ENCODE measurements around the gene GPR135. TPM values are rescaled to one million over a fixed set of nuclear protein-coding genes. Genes with fewer than 3 reads are reported as not detected.

GPR135 gene
- total and polyA plus RNA-seq, 4 donors, result 0.22 to 2.9 (median 0.44) TPM

GRCh38 chr14:59492384-59492783, 27.2 kb upstream of the GPR135 start:
- H3K9ac ChIP-seq (ENCODE audit: low read depth in 1 of 2, low read length in 2 of 2), result no peak overlapping the region
- H3K27ac ChIP-seq (ENCODE audit: low read depth in 1 of 2, low read length in 2 of 2), result no peak overlapping the region
- DNase-seq (ENCODE audit: low spot score), result no peak
- TF ChIP-seq TAF1 (conservative IDR thresholded peaks at IDR 0.05), result no peak
- TF ChIP-seq SP1 (IDR thresholded peaks at IDR 0.05), result no peak
- no peak for TF ChIP-seq ZBTB33 (IDR thresholded peaks at IDR 0.05)
- TF ChIP-seq, protein P1, sequence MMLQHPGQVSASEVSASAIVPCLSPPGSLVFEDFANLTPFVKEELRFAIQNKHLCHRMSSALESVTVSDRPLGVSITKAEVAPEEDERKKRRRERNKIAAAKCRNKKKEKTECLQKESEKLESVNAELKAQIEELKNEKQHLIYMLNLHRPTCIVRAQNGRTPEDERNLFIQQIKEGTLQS (IDR thresholded peaks at IDR 0.05), result no peak
- no peak for TF ChIP-seq HNF4A (conservative IDR thresholded peaks at IDR 0.05)
- no peak for TF ChIP-seq RAD21 (IDR thresholded peaks at IDR 0.05)
- TF ChIP-seq HNF4G (IDR thresholded peaks at IDR 0.05), result no peak
- TF ChIP-seq FOXA1 (IDR thresholded peaks at IDR 0.05), result no peak
- TF ChIP-seq, protein P2, sequence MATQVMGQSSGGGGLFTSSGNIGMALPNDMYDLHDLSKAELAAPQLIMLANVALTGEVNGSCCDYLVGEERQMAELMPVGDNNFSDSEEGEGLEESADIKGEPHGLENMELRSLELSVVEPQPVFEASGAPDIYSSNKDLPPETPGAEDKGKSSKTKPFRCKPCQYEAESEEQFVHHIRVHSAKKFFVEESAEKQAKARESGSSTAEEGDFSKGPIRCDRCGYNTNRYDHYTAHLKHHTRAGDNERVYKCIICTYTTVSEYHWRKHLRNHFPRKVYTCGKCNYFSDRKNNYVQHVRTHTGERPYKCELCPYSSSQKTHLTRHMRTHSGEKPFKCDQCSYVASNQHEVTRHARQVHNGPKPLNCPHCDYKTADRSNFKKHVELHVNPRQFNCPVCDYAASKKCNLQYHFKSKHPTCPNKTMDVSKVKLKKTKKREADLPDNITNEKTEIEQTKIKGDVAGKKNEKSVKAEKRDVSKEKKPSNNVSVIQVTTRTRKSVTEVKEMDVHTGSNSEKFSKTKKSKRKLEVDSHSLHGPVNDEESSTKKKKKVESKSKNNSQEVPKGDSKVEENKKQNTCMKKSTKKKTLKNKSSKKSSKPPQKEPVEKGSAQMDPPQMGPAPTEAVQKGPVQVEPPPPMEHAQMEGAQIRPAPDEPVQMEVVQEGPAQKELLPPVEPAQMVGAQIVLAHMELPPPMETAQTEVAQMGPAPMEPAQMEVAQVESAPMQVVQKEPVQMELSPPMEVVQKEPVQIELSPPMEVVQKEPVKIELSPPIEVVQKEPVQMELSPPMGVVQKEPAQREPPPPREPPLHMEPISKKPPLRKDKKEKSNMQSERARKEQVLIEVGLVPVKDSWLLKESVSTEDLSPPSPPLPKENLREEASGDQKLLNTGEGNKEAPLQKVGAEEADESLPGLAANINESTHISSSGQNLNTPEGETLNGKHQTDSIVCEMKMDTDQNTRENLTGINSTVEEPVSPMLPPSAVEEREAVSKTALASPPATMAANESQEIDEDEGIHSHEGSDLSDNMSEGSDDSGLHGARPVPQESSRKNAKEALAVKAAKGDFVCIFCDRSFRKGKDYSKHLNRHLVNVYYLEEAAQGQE (IDR thresholded peaks at IDR 0.05), result no peak
- no peak for TF ChIP-seq YY1 (IDR thresholded peaks at IDR 0.05)
- no peak for TF ChIP-seq NR2F2 (IDR thresholded peaks at IDR 0.05)
- TF ChIP-seq RXRA (IDR thresholded peaks at IDR 0.05), result no peak
- TF ChIP-seq, protein P3, sequence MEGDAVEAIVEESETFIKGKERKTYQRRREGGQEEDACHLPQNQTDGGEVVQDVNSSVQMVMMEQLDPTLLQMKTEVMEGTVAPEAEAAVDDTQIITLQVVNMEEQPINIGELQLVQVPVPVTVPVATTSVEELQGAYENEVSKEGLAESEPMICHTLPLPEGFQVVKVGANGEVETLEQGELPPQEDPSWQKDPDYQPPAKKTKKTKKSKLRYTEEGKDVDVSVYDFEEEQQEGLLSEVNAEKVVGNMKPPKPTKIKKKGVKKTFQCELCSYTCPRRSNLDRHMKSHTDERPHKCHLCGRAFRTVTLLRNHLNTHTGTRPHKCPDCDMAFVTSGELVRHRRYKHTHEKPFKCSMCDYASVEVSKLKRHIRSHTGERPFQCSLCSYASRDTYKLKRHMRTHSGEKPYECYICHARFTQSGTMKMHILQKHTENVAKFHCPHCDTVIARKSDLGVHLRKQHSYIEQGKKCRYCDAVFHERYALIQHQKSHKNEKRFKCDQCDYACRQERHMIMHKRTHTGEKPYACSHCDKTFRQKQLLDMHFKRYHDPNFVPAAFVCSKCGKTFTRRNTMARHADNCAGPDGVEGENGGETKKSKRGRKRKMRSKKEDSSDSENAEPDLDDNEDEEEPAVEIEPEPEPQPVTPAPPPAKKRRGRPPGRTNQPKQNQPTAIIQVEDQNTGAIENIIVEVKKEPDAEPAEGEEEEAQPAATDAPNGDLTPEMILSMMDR (IDR thresholded peaks at IDR 0.05; ENCODE audit: low read depth, low read length, missing input control), result no peak
- no peak for TF ChIP-seq EGR1 (IDR thresholded peaks at IDR 0.05; ENCODE audit: low read depth in 2 of 2)
- TF ChIP-seq MAX (IDR thresholded peaks at IDR 0.05), result no peak
- TF ChIP-seq GABPA (IDR thresholded peaks at IDR 0.05 in 1 of 2, conservative IDR thresholded peaks at IDR 0.05 in 1 of 2), result no peak
- 89% methylated on average over 1 of the region's 1 CpG for WGBS
- no peaks in the 10 kb centered on the region for H3K27me3 ChIP-seq (ENCODE audit: control insufficient read depth in 4 of 4, insufficient read depth in 4 of 4, low read length in 3 of 4)
- H3K4me1 ChIP-seq (ENCODE audit: control insufficient read depth in 4 of 4, insufficient read depth in 4 of 4, low read length in 3 of 4), result peaks cover 0 to 4% (median 0%) of the 10 kb centered on the region in 4 donors
- peaks cover 2 to 66% (median 26%) of the 10 kb centered on the region in 4 donors for H3K36me3 ChIP-seq (ENCODE audit: control insufficient read depth in 4 of 4, insufficient read depth in 3 of 4, low read depth in 1 of 4, low read length in 3 of 4)
- H3K9me3 ChIP-seq (ENCODE audit: control insufficient read depth in 4 of 4, low read length in 3 of 4), result no peaks in the 10 kb centered on the region
- H3K4me3 ChIP-seq (ENCODE audit: low read depth in 1 of 3, low read length in 3 of 3), result no peak overlapping the region

DNA sequence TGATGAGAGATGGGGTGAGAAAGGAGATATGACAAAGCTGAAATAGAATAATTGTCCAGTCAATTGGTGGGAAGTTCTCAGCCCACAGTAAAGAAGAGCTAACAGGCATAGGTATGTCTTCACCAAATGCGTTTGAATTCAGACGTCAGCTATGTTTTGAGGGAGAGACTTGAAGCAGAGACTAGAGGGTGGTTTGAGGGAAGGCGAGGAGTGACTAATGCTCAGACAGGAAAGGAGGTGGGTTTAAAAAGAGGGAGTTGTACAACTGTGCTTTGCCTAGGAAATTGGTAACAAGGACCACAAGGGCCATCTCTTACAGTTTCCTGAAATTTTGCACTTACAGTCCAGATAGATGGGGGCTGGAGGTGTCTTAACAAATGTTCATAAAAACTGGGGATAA, 25.6 kb upstream of the GPR135 start:
- no peak overlapping the region for H3K9ac ChIP-seq (ENCODE audit: low read depth in 1 of 2, low read length in 2 of 2)
- H3K9me3 ChIP-seq (ENCODE audit: control insufficient read depth in 4 of 4, low read length in 3 of 4), result no peaks in the 10 kb centered on the region
- H3K36me3 ChIP-seq (ENCODE audit: control insufficient read depth in 4 of 4, insufficient read depth in 3 of 4, low read depth in 1 of 4, low read length in 3 of 4), result peaks cover 2 to 57% (median 26%) of the 10 kb centered on the region in 4 donors
- peaks cover 0 to 11% (median 3%) of the 10 kb centered on the region in 4 donors for H3K4me1 ChIP-seq (ENCODE audit: control insufficient read depth in 4 of 4, insufficient read depth in 4 of 4, low read length in 3 of 4)
- TF ChIP-seq YY1 (IDR thresholded peaks at IDR 0.05) (no peak), RAD21 (IDR thresholded peaks at IDR 0.05) (no peak), HNF4G (IDR thresholded peaks at IDR 0.05) (no peak)
- TF ChIP-seq, protein P1 (IDR thresholded peaks at IDR 0.05), result no peak
- H3K27me3 ChIP-seq (ENCODE audit: control insufficient read depth in 4 of 4, insufficient read depth in 4 of 4, low read length in 3 of 4), result no peaks in the 10 kb centered on the region
- no peak for DNase-seq (ENCODE audit: low spot score)
- no peak overlapping the region for H3K27ac ChIP-seq (ENCODE audit: low read depth in 1 of 2, low read length in 2 of 2)
- H3K4me3 ChIP-seq (ENCODE audit: low read depth in 1 of 3, low read length in 3 of 3), result no peak overlapping the region
- 92% methylated on average over 3 of the region's 3 CpGs for WGBS

Data from liver (tissue), 9 donors.